OCI-LY1 (cell line): Measurements from ENCODE around the gene MTX1.

Experiments used
- EZH2 ChIP-seq: fragments of 200-600 bp; sonication (generic), shearing (Covaris generic); IDR thresholded peaks from 2 replicates; pipeline ENCODE4 v1.8.0; 2017; ENCODE audit warnings: borderline replicate concordance, mixed run types, mild to moderate bottlenecking, antibody characterized with exemption, low read length, moderate library complexity, mixed read lengths
- TF ChIP-seq, protein P1 (sequence below): fragments of 200-600 bp; sonication (generic), shearing (Covaris generic); IDR thresholded peaks from 2 replicates; pipeline ENCODE4 v1.5.1; 2017; ENCODE audit warnings: mild to moderate bottlenecking, antibody characterized with exemption, low read length, moderate library complexity, mixed read lengths

DNA sequence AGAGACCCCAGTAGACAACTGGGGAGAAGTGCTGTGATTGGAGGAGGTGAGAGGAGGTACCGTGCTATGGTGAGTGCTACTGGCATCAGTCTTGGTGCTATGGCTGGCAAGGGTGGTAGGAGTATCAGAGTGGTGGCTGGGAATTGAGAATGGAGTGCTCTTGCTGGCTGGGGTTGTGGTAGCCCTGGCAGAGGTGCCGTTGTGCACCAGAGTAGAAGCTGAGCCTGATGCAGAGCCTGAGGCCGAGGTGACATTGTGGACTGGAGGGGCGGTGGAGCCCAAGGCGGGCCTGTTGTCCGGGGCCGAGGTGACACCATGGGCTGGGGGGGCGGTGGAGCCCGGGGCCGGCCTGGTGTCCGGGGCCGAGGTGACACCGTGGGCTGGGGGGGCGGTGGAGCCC lies 20.2 kb upstream of the MTX1 start:
- TF ChIP-seq, protein P1, sequence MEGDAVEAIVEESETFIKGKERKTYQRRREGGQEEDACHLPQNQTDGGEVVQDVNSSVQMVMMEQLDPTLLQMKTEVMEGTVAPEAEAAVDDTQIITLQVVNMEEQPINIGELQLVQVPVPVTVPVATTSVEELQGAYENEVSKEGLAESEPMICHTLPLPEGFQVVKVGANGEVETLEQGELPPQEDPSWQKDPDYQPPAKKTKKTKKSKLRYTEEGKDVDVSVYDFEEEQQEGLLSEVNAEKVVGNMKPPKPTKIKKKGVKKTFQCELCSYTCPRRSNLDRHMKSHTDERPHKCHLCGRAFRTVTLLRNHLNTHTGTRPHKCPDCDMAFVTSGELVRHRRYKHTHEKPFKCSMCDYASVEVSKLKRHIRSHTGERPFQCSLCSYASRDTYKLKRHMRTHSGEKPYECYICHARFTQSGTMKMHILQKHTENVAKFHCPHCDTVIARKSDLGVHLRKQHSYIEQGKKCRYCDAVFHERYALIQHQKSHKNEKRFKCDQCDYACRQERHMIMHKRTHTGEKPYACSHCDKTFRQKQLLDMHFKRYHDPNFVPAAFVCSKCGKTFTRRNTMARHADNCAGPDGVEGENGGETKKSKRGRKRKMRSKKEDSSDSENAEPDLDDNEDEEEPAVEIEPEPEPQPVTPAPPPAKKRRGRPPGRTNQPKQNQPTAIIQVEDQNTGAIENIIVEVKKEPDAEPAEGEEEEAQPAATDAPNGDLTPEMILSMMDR, result no peak
- TF ChIP-seq EZH2, result no peak
